22Rv1 (cell line): ENCODE results near the gene AGPAT4.

Experiments
- H3K27ac ChIP-seq: fragments of 450-650 bp; 2 replicates; pipeline ENCODE4 v1.5.1; 2017
- CTCF ChIP-seq: fragments of 450-650 bp; IDR thresholded peaks from 2 replicates; pipeline ENCODE4 v1.5.1; 2017; ENCODE audit warnings: mild to moderate bottlenecking
- ZFX ChIP-seq: fragments of 450-650 bp; IDR thresholded peaks from 2 replicates; pipeline ENCODE4 v1.6.1; 2017; ENCODE audit warnings: antibody characterized with exemption, borderline replicate concordance

AGPAT4 gene

GRCh38 chr6:161295784-161296183 lies 21.9 kb upstream of the AGPAT4 start:
- H3K27ac ChIP-seq: no peak overlapping the region
- TF ChIP-seq ZFX (no peak), CTCF (no peak)

GRCh38 chr6:161292650-161293281 lies 18.9 kb upstream of the AGPAT4 start:
- no peak for TF ChIP-seq CTCF
- no peak for TF ChIP-seq ZFX
- no peak overlapping the region for H3K27ac ChIP-seq

GRCh38 chr6:161292145-161292544 lies 18.3 kb upstream of the AGPAT4 start:
- TF ChIP-seq ZFX: no peak
- H3K27ac ChIP-seq: no peak overlapping the region

GRCh38 chr6:161290751-161291150 lies 16.9 kb upstream of the AGPAT4 start:
- TF ChIP-seq CTCF: no peak
- TF ChIP-seq ZFX: no peak
- no peak overlapping the region for H3K27ac ChIP-seq

- H3K27ac ChIP-seq: no peak overlapping the region
- no peak for TF ChIP-seq CTCF
- no peak for TF ChIP-seq ZFX
These were observed 10.8 kb upstream of the AGPAT4 start for GRCh38 chr6:161284653-161285052.

- TF ChIP-seq ZFX: no peak
- no peak for TF ChIP-seq CTCF
These were observed 7.2 kb upstream of the AGPAT4 start for GRCh38 chr6:161281092-161281491.

GRCh38 chr6:161279677-161280415 lies 6.0 kb upstream of the AGPAT4 start:
- TF ChIP-seq ZFX: no peak
- no peak for TF ChIP-seq CTCF
- no peak overlapping the region for H3K27ac ChIP-seq

More at GRCh38 chr6:161281092-161281491, 7.2 kb upstream of the AGPAT4 start:
- no peak overlapping the region for H3K27ac ChIP-seq
